SK-N-SH (cell line): Measurements from ENCODE around the gene GRIN2C. TPM values are rescaled to one million over a fixed set of nuclear protein-coding genes. Genes with fewer than 3 reads are reported as not detected.

Source experiments
- CTCF ChIA-PET: fragments of 300-600, 350-600 bp; formaldehyde crosslinking; extraction: SDS; loops from one replicate; lab custom pipeline; 2021; lab: Yijun Ruan, JAX
- POLR2A ChIA-PET: fragments of 350-600 bp; sonication (Branson Sonifier 250); formaldehyde crosslinking; extraction: SDS; loops from one replicate; lab custom pipeline; 2020; ENCODE audit warnings: antibody characterized with exemption, inconsistent platforms; lab: Yijun Ruan, JAX
- DNase-seq: peaks from one replicate; pipeline ENCODE4 v3.0.0; 2012
- H2AFZ ChIP-seq: fragments of 200-600 bp; sonication (generic); 2 replicates; pipeline ENCODE4 v1.8.1; 2016; ENCODE audit warnings: antibody characterized with exemption, mild to moderate bottlenecking, low read depth
- H3F3A ChIP-seq: fragments of 200-600 bp; sonication (generic); replicated peaks from 2 replicates; pipeline ENCODE3; 2016; ENCODE audit warnings: antibody characterized with exemption, mild to moderate bottlenecking; ENCODE audit not compliant: insufficient read depth
- H3K27ac ChIP-seq, 2 experiments: fragments of 200-500 bp in 1 of 2; fragments of 200-600 bp in 1 of 2; sonication (Bioruptor generic) in 1 of 2; sonication (generic), shearing (Covaris generic) in 1 of 2; 2 replicates each; pipeline versions ENCODE4 v1.5.1 to v1.6.1; 2014 to 2016; ENCODE audit warnings: low read depth in 2 of 2, inconsistent platforms in 1 of 2, low read length in 1 of 2, mild to moderate bottlenecking in 1 of 2, mixed read lengths in 1 of 2
- H3K27me3 ChIP-seq: fragments of 200-600 bp; sonication (generic), shearing (Covaris generic); 2 replicates; pipeline ENCODE4 v1.6.1; 2016; ENCODE audit warnings: mixed run types; ENCODE audit not compliant: insufficient read depth
- H3K36me3 ChIP-seq, 2 experiments: fragments of 200-500 bp in 1 of 2; fragments of 200-600 bp in 1 of 2; sonication (Bioruptor generic) in 1 of 2; sonication (generic) in 1 of 2; replicated peaks in 1 of 2; 2 replicates each; pipeline versions ENCODE3 to v1.5.1; 2014 to 2016; ENCODE audit warnings: low read length in 1 of 2, mild to moderate bottlenecking in 1 of 2; ENCODE audit not compliant: insufficient read depth in 2 of 2, control insufficient read depth in 1 of 2
- H3K4me1 ChIP-seq, 2 experiments: fragments of 200-500 bp in 1 of 2; fragments of 200-600 bp in 1 of 2; sonication (Bioruptor generic) in 1 of 2; sonication (generic), shearing (Covaris generic) in 1 of 2; 2 replicates each; pipeline versions ENCODE4 v1.5.1 to v1.6.1; 2014 to 2016; ENCODE audit warnings: low read depth in 1 of 2, low read length in 1 of 2, mixed run types in 1 of 2; ENCODE audit not compliant: insufficient read depth in 2 of 2, control insufficient read depth in 1 of 2
- H3K4me2 ChIP-seq: fragments of 200-600 bp; sonication (generic), shearing (Covaris generic); 2 replicates; pipeline ENCODE4 v1.6.1; 2017; ENCODE audit warnings: mixed run types
- H3K4me3 ChIP-seq, 2 experiments: fragments of 200-500 bp in 1 of 2; fragments of 200-600 bp in 1 of 2; sonication (Bioruptor generic) in 1 of 2; sonication (generic), shearing (Covaris generic) in 1 of 2; 2 replicates each; pipeline versions ENCODE4 v1.5.1 to v1.8.1; 2014 to 2016; ENCODE audit warnings: low read depth in 2 of 2, inconsistent platforms in 1 of 2, low read length in 1 of 2, mild to moderate bottlenecking in 1 of 2, mixed read lengths in 1 of 2, moderate library complexity in 1 of 2
- H3K79me2 ChIP-seq: fragments of 200-600 bp; sonication (generic); 2 replicates; pipeline ENCODE4 v1.8.1; 2017; ENCODE audit warnings: mild to moderate bottlenecking; ENCODE audit not compliant: insufficient read depth
- H3K9ac ChIP-seq: fragments of 200-600 bp; sonication (generic); 2 replicates; pipeline ENCODE4 v1.6.1; 2017; ENCODE audit warnings: mixed run types
- H3K9me2 ChIP-seq: fragments of 200-600 bp; sonication (generic); 2 replicates; pipeline ENCODE4 v1.6.1; 2017; ENCODE audit warnings: mixed run types
- H3K9me3 ChIP-seq: fragments of 200-600 bp; sonication (generic); 2 replicates; pipeline ENCODE4 v1.6.1; 2017; ENCODE audit warnings: mixed run types, mild to moderate bottlenecking, moderate library complexity
- H4K20me1 ChIP-seq: fragments of 200-600 bp; sonication (generic); 2 replicates; pipeline ENCODE4 v1.6.1; 2017; ENCODE audit warnings: mild to moderate bottlenecking, mixed run types; ENCODE audit not compliant: insufficient read depth
- CHD2 ChIP-seq: fragments of 150-350 bp; IDR thresholded peaks from 2 replicates; pipeline ENCODE4 v1.6.1; 2018; ENCODE audit warnings: low read length; ENCODE audit not compliant: partially characterized antibody
- ELF1 ChIP-seq: IDR thresholded peaks from 2 replicates; pipeline ENCODE4 v1.4.0; 2012
- GATA2 ChIP-seq: sonication (generic); formaldehyde crosslinking; IDR thresholded peaks from 2 replicates; pipeline ENCODE4 v1.5.0; 2020; ENCODE audit warnings: mild to moderate bottlenecking, missing genetic modification reagents
- MXI1 ChIP-seq: IDR thresholded peaks from 2 replicates; pipeline ENCODE4 v1.6.1; 2012; ENCODE audit warnings: mild to moderate bottlenecking, low read depth, low read length, improper control_type of control experiment
- NFIC ChIP-seq: IDR thresholded peaks from 2 replicates; pipeline ENCODE4 v1.4.0; 2012; ENCODE audit warnings: borderline replicate concordance
- NRF1 ChIP-seq: IDR thresholded peaks from 2 replicates; pipeline ENCODE4 v1.6.1; 2012; ENCODE audit warnings: low read depth, mild to moderate bottlenecking, low read length
- PBX3 ChIP-seq: IDR thresholded peaks from 2 replicates; pipeline ENCODE4; 2012
- POLR2AphosphoS5 ChIP-seq: IDR thresholded peaks from 2 replicates; pipeline ENCODE4 v1.6.1; 2012; ENCODE audit warnings: low read depth, low read length
- RCOR1 ChIP-seq: fragments of 150-350 bp; IDR thresholded peaks from 2 replicates; pipeline ENCODE4 v1.6.1; 2017; ENCODE audit warnings: antibody characterized with exemption, low read length
- RXRA ChIP-seq: IDR thresholded peaks from 2 replicates; pipeline ENCODE4 v1.4.0; 2012; ENCODE audit warnings: low read depth, mild to moderate bottlenecking, borderline replicate concordance
- TAF1 ChIP-seq: IDR thresholded peaks from 2 replicates; pipeline ENCODE4 v1.6.1; 2012; ENCODE audit warnings: low read depth, mild to moderate bottlenecking, low read length, moderate library complexity, borderline replicate concordance
- TCF12 ChIP-seq: IDR thresholded peaks from 2 replicates; pipeline ENCODE4 v1.4.0; 2012
- TEAD4 ChIP-seq: IDR thresholded peaks from 2 replicates; pipeline ENCODE4 v1.4.0; 2012; ENCODE audit warnings: mild to moderate bottlenecking, borderline replicate concordance; ENCODE audit not compliant: insufficient read depth
- YY1 ChIP-seq: IDR thresholded peaks from 2 replicates; pipeline ENCODE4 v1.4.0; 2012; ENCODE audit warnings: low read depth, mild to moderate bottlenecking
- WGBS: methylation state at CpG from one replicate; pipeline ENCODE4 v1.1.6; 2017; ENCODE audit warnings: low lambda C conversion rate; 5-methylcytosine and 5-hydroxymethylcytosine counted together
- polyA plus RNA-seq, 3 experiments: library from polyadenylated mRNA; depleted of rRNA; stranded (reverse); fragments of >200 nt; gene quantifications; 2 replicates each; pipeline ENCODE4 v1.2.3, GENCODE V29; 2012
- TF ChIP-seq, protein P1 (sequence below): IDR thresholded peaks from 2 replicates; pipeline ENCODE4 v1.4.0; 2012; ENCODE audit warnings: low read depth
- TF ChIP-seq, protein P2 (sequence below): fragments of 200-600 bp; sonication (generic); IDR thresholded peaks from 2 replicates; pipeline ENCODE4 v1.6.1; 2017; ENCODE audit warnings: antibody characterized with exemption, mild to moderate bottlenecking, moderate library complexity
- TF ChIP-seq, protein P3 (sequence below): IDR thresholded peaks from 2 replicates; pipeline ENCODE4 v1.4.0; 2012; ENCODE audit warnings: low read depth, borderline replicate concordance

GRIN2C gene
- polyA plus RNA-seq, 1 of the 3 experiments (the other 2 are of a cell fraction) = 0.39 TPM

DNA sequence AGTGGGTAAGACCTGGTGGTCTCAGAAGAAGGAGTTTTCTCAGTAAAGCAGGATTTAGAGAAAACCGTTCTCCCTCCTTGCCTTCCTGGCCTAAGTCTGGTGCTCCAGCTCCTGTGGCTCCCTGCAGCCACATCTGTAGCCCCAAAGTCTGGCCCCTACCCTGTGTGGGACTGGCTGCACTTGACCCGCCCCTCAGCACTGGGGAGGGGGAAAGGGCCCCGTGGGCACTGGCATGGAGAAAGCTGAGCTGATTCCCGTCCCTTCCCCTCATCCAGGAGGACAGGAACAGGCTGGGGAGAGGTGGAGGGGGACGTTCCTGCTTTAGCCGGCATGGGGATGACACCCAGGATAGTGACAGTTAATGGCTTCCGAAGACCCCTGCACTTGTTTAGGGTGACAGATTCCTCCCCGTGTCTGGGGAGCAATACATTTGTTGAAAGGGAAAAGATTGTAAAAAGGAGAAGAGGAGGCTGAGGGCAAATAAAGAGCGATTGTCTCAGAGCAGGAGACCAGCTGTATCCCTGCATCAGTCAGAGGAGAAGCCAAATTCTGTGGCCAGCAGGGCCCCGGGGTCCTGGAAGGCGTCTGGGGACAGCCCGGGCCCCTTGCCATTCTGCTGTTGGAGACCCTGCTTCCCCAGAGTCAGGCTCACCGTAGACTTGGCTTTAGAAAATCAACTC, 37.9 kb downstream of the GRIN2C start:
- CTCF ChIA-PET = interaction anchor here (0.7 to 98.1 kb wide), 6 partner anchors 8 to 365 kb away, joined by 3 to 3869 read pairs (median 12); partner anchors contain the start of genes FDXR and GRIN2C
- no peak for TF ChIP-seq ELF1
- TF ChIP-seq PBX3 = no peak
- no peak for TF ChIP-seq CHD2
- no peak for TF ChIP-seq NFIC
- no peak for TF ChIP-seq YY1
- TF ChIP-seq, all 33 proteins: peak for 0
- Histone ChIP-seq H3K27ac (no peak overlapping the region), H3K79me2 (no peaks in the 10 kb centered on the region), H3K9me3 (no peaks in the 10 kb centered on the region), H3K9ac (no peak overlapping the region), H3K4me2 (no peak overlapping the region), H2AFZ (no peak overlapping the region), H3K36me3 (peaks cover 0 to 61% of the 10 kb centered on the region in 2 experiments), H3K27me3 (no peaks in the 10 kb centered on the region), H4K20me1 (no peaks in the 10 kb centered on the region), H3K9me2 (no peaks in the 10 kb centered on the region), H3F3A (no peaks in the 10 kb centered on the region), H3K4me1 (no peaks in the 10 kb centered on the region; a peak in 1 of 4 replicates), H3K4me3 (no peak overlapping the region)
- DNase-seq = no peak
- WGBS = 90% methylated on average over 13 of the region's 13 CpGs
- POLR2A ChIA-PET = interaction anchor here (0.9 kb wide), 1 partner anchor 14 kb away, joined by 3 read pairs; no protein-coding TSS in a partner anchor

GRCh38 chr17:74819801-74820436, 39.8 kb downstream of the GRIN2C start:
- CTCF ChIA-PET = interaction anchor here (1.2 to 98.1 kb wide), 5 partner anchors 10 to 40 kb away, joined by 4 to 3869 read pairs (median 14); partner anchors contain the start of genes FDXR and GRIN2C

More at GRCh38 chr17:74819801-74820436, 39.8 kb downstream of the GRIN2C start:
- Histone ChIP-seq H3K27ac (no peak overlapping the region), H3K36me3 (peaks cover 0 to 50% of the 10 kb centered on the region in 2 experiments), H4K20me1 (no peaks in the 10 kb centered on the region), H3F3A (no peaks in the 10 kb centered on the region), H3K4me3 (no peak overlapping the region), H3K9me2 (no peaks in the 10 kb centered on the region), H3K27me3 (no peaks in the 10 kb centered on the region), H3K4me2 (no peak overlapping the region), H3K79me2 (no peaks in the 10 kb centered on the region)
- 96% methylated on average over 16 of the region's 16 CpGs for WGBS
- no peak for DNase-seq
- no peak for TF ChIP-seq RXRA
- TF ChIP-seq TEAD4 = no peak
- no peak for TF ChIP-seq RCOR1
- no peak for TF ChIP-seq GATA2 (CRISPR knock-in tag)
- no peak for TF ChIP-seq NRF1
- TF ChIP-seq, protein P1, sequence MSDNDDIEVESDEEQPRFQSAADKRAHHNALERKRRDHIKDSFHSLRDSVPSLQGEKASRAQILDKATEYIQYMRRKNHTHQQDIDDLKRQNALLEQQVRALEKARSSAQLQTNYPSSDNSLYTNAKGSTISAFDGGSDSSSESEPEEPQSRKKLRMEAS = no peak
- TF ChIP-seq POLR2AphosphoS5 = no peak
- no peak for TF ChIP-seq TAF1
- TF ChIP-seq, protein P2, sequence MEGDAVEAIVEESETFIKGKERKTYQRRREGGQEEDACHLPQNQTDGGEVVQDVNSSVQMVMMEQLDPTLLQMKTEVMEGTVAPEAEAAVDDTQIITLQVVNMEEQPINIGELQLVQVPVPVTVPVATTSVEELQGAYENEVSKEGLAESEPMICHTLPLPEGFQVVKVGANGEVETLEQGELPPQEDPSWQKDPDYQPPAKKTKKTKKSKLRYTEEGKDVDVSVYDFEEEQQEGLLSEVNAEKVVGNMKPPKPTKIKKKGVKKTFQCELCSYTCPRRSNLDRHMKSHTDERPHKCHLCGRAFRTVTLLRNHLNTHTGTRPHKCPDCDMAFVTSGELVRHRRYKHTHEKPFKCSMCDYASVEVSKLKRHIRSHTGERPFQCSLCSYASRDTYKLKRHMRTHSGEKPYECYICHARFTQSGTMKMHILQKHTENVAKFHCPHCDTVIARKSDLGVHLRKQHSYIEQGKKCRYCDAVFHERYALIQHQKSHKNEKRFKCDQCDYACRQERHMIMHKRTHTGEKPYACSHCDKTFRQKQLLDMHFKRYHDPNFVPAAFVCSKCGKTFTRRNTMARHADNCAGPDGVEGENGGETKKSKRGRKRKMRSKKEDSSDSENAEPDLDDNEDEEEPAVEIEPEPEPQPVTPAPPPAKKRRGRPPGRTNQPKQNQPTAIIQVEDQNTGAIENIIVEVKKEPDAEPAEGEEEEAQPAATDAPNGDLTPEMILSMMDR = no peak
- TF ChIP-seq, protein P3, sequence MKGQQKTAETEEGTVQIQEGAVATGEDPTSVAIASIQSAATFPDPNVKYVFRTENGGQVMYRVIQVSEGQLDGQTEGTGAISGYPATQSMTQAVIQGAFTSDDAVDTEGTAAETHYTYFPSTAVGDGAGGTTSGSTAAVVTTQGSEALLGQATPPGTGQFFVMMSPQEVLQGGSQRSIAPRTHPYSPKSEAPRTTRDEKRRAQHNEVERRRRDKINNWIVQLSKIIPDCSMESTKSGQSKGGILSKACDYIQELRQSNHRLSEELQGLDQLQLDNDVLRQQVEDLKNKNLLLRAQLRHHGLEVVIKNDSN = no peak
- no peak for TF ChIP-seq TCF12
- no peak for TF ChIP-seq MXI1
- TF ChIP-seq, all 33 proteins: peak for 0
- no peak overlapping the region for H3K9ac ChIP-seq
- POLR2A ChIA-PET = no interaction called here
- no peak overlapping the region for H2AFZ ChIP-seq
- no peaks in the 10 kb centered on the region for H3K9me3 ChIP-seq
- H3K4me1 ChIP-seq = no peaks in the 10 kb centered on the region; a peak in 2 of 4 replicates
